Stimulated activated CD4-positive, alpha-beta T cell treated with anti-CD3 and anti-CD28 coated beads, Interleukin-12 subunit alpha, Interleukin-12 subunit beta, amount 100 ng/mL, for 4 hours (primary cell): ENCODE measurements around the gene RAB41.
"Not testable (repeated sequence)": the region's sequence is repeated elsewhere in the genome, so short reads cannot be mapped to it uniquely, and the experiment has no call there.

Source experiments
- DNase-seq: peaks from one replicate; pipeline ENCODE4 v3.0.0-alpha.2; 2020

The RAB41 gene

GRCh38 chrX:70292788-70293187, 10.8 kb downstream of the RAB41 start:
- DNase-seq: no peak

- no peak for DNase-seq
Observed at GRCh38 chrX:70293621-70294020, 11.6 kb downstream of the RAB41 start.

GRCh38 chrX:70301716-70302115, 19.7 kb downstream of the RAB41 start:
- no peak for DNase-seq

GRCh38 chrX:70313503-70313902, 31.5 kb downstream of the RAB41 start:
- DNase-seq: no peak

GRCh38 chrX:70322784-70323183, 40.8 kb downstream of the RAB41 start:
- no peak for DNase-seq

GRCh38 chrX:70323628-70324027, 41.7 kb downstream of the RAB41 start:
- DNase-seq: not testable (repeated sequence)

GRCh38 chrX:70324326-70324725, 42.4 kb downstream of the RAB41 start:
- no peak for DNase-seq

- DNase-seq: no peak
Observed at GRCh38 chrX:70331161-70331560, 49.2 kb downstream of the RAB41 start.

- no peak for DNase-seq
Observed at GRCh38 chrX:70332600-70332999, 50.6 kb downstream of the RAB41 start.
